Endothelial cell (in vitro differentiated cells): Measurements from ENCODE around the gene ARSG. TPM values are rescaled to one million over a fixed set of nuclear protein-coding genes. Genes with fewer than 3 reads are reported as not detected.

Experiments
- DNase-seq: peaks from one replicate; pipeline ENCODE4 v3.0.0; 2021; ENCODE audit warnings: low spot score
- H3K27ac Mint-ChIP-seq: one replicate; pipeline ENCODE4 v1.8.0; 2021; ENCODE audit warnings: mixed read lengths, inconsistent platforms; ENCODE audit not compliant: unreplicated experiment
- H3K27me3 Mint-ChIP-seq: one replicate; pipeline ENCODE4 v1.8.0; 2021; ENCODE audit warnings: mild to moderate bottlenecking, moderate library complexity, mixed read lengths, inconsistent platforms; ENCODE audit not compliant: unreplicated experiment
- H3K36me3 Mint-ChIP-seq: one replicate; pipeline ENCODE4 v1.8.0; 2021; ENCODE audit warnings: mild to moderate bottlenecking, low read depth, mixed read lengths, inconsistent platforms; ENCODE audit not compliant: unreplicated experiment
- H3K4me1 Mint-ChIP-seq: one replicate; pipeline ENCODE4 v1.8.0; 2021; ENCODE audit warnings: mild to moderate bottlenecking, mixed read lengths, inconsistent platforms; ENCODE audit not compliant: unreplicated experiment
- H3K4me3 Mint-ChIP-seq: one replicate; pipeline ENCODE4 v1.8.0; 2021; ENCODE audit warnings: mild to moderate bottlenecking, mixed read lengths, inconsistent platforms; ENCODE audit not compliant: unreplicated experiment
- H3K9me3 Mint-ChIP-seq: one replicate; pipeline ENCODE4 v1.8.0; 2021; ENCODE audit warnings: mixed read lengths, inconsistent platforms; ENCODE audit not compliant: unreplicated experiment
- total RNA-seq: library from RNA; stranded (reverse); fragmentation: NEBNext Ultra II Directional; extraction: Animal tissue kit (Norgen Biotek cat#: 25700); gene quantifications from one replicate; pipeline ENCODE4 v1.2.1, GENCODE V29; 2021; ENCODE audit not compliant: unreplicated experiment
- TF ChIP-seq, protein P1 (sequence below): fragments of 200-600 bp; sonication (generic); IDR thresholded peaks from one replicate; pipeline ENCODE4 v1.5.0; 2021; ENCODE audit warnings: antibody characterized with exemption; ENCODE audit not compliant: unreplicated experiment

ARSG gene
- total RNA-seq, 1 donor from 2014 or later = 9.8 TPM

DNA sequence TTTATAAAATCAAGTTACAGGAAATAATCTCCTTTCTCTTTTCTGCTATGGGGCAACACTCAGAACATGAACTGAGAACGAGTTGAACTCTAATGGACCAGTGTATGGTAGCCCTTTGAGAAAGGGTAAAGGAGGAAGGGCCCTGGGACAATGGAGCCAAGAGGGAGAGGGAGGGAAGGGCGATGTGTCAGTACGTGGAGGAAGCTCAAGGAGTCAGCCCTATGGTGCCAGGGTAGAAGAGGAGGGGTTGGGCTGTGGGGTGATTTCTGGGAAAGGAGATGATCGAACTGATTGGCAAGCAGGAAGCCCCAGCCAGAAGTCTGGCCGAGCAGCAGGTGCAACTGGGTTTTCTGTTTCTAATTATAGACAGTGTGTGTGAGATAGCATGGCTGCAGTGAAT, 170.3 kb downstream of the ARSG start:
- no peak overlapping the region for H3K4me3 Mint-ChIP-seq
- H3K9me3 Mint-ChIP-seq = no peaks in the 10 kb centered on the region
- no peak overlapping the region for H3K27ac Mint-ChIP-seq
- H3K36me3 Mint-ChIP-seq = no peaks in the 10 kb centered on the region
- peaks cover 4% of the 10 kb centered on the region for H3K27me3 Mint-ChIP-seq
- peaks cover 21% of the 10 kb centered on the region for H3K4me1 Mint-ChIP-seq
- no peak for DNase-seq
- TF ChIP-seq, protein P1, sequence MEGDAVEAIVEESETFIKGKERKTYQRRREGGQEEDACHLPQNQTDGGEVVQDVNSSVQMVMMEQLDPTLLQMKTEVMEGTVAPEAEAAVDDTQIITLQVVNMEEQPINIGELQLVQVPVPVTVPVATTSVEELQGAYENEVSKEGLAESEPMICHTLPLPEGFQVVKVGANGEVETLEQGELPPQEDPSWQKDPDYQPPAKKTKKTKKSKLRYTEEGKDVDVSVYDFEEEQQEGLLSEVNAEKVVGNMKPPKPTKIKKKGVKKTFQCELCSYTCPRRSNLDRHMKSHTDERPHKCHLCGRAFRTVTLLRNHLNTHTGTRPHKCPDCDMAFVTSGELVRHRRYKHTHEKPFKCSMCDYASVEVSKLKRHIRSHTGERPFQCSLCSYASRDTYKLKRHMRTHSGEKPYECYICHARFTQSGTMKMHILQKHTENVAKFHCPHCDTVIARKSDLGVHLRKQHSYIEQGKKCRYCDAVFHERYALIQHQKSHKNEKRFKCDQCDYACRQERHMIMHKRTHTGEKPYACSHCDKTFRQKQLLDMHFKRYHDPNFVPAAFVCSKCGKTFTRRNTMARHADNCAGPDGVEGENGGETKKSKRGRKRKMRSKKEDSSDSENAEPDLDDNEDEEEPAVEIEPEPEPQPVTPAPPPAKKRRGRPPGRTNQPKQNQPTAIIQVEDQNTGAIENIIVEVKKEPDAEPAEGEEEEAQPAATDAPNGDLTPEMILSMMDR = no peak

DNA sequence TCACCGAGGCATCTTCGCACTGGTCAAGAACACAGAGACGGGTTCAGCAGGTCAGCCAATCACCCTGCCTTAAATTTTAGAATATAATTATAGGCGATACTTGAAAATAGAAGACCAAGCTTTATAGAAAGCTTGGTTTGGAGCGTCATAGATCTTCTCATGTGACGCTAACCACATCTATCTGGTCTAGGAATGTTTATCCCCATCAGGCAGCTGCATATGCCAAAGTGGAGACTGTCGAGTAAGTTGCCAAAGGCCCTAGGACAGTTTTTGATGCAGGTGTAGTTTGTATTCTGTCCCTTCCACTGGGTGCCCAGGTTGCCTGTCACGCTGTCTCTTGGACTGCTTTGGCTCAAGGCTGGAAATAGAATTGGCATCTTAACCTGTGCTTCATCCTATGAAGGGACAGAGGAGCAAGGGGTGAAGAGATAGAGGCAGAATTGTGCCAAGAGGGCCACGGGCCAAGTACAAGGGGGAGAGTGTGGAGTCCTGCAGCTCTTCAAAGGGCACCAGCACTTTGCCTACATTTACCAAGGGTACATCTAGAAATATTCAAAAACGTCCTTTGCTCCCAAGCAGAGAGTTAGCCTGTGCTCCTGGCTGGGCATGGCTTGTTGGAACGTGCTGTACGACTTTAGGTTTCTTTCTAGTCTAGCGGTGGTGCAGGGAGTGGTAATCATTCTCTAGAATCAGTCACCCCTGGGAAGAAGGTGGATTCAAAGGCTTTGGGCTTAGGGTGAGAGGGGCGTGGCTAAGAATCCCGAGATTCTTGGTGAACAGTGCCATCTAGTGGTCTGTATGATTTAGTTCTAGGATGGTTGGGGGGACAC, 171.3 kb downstream of the ARSG start:
- Mint-ChIP-seq H3K27ac (no peak overlapping the region), H3K4me1 (peaks cover 17% of the 10 kb centered on the region), H3K27me3 (peaks cover 2% of the 10 kb centered on the region), H3K36me3 (no peaks in the 10 kb centered on the region), H3K4me3 (no peak overlapping the region), H3K9me3 (no peaks in the 10 kb centered on the region)
- TF ChIP-seq, protein P1 = peak; percentile 85
- peak; percentile 66 for DNase-seq

DNA sequence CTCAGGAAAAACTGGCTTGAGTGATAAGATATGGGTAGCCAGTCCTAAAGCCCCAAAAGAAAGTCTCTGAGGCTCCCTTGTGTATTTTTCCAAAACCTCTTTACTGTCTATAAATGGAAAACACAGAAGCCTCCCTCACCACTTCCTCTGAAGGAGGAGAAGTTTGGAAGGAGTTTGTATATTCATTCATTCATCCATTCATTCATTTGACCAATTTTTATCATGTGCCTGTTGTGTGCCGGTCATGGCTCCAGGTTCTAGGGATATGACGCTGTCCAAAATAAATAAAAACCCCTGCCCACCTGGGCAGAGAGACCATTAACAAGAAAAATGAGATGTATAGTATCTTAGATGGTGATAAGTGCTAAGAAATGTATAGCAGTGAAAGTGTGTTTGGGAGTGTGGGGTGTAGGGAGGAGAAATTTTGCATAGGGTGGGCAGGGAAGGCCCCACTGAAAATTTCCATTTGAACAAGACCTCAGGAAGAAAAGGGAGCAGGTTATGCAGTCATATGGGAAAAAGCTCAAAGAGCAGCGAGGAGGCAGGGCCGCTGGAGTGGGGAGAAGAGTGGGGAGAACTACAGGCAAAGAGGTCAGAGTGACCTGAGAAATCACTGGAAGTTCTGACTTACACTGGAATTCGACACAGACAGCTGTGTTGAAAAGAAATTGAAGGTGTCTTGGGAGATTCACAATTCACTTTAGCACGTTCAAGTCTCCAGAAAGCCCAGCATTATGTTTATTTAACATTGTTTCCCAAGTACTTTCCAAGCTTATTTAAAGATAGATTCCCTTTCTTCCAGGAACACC, 172.1 kb downstream of the ARSG start:
- peaks cover under 1% of the 10 kb centered on the region for H3K27me3 Mint-ChIP-seq
- no peaks in the 10 kb centered on the region for H3K9me3 Mint-ChIP-seq
- no peak for DNase-seq
- H3K36me3 Mint-ChIP-seq = no peaks in the 10 kb centered on the region
- TF ChIP-seq, protein P1 = no peak
- H3K4me3 Mint-ChIP-seq = no peak overlapping the region
- peaks cover 17% of the 10 kb centered on the region for H3K4me1 Mint-ChIP-seq
- no peak overlapping the region for H3K27ac Mint-ChIP-seq

DNA sequence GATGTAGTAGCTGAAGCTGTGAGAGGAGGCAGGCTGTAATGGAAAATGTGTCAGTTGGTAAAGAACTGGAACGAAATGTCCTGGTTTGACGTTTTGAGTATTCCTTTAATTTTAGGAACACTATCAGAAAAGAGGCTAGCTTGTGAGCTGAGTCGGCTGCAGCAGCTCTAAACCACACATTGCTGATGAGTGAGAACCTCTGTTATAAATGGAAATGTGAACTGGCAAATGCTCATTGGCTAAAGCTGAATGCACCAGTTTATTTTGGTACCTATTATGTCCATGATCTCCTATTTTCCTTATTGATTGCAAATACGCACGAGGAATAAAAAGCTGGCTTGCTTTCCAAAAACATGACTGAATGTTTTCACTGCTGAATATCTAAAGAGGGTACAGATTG, 177.0 kb downstream of the ARSG start:
- no peaks in the 10 kb centered on the region for H3K36me3 Mint-ChIP-seq
- no peaks in the 10 kb centered on the region for H3K27me3 Mint-ChIP-seq
- no peaks in the 10 kb centered on the region for H3K4me1 Mint-ChIP-seq
- peak overlapping the region; percentile 39 for H3K27ac Mint-ChIP-seq
- H3K4me3 Mint-ChIP-seq = no peak overlapping the region
- TF ChIP-seq, protein P1 = no peak
- H3K9me3 Mint-ChIP-seq = no peaks in the 10 kb centered on the region
- DNase-seq = no peak

DNA sequence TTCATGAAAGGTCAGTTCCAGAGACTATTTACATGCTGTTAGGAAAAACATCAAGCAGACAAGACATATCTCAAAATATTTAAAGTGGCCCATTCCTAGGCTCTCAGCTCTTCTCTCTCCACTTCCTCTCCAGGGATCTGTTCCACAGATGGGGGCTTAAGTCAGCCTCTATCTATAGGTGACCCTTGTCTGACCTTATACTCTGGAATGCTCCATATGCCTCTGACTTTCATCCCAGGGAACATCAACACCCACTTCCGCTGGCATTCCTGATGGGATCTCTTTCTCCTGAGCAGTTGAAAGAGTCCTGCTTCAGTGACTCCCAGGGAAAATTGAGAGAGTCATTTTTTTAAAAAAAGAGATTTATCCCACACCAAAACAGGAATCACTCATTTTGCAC, 177.5 kb downstream of the ARSG start:
- Mint-ChIP-seq H3K27me3 (no peaks in the 10 kb centered on the region), H3K4me3 (no peak overlapping the region), H3K27ac (no peak overlapping the region), H3K36me3 (no peaks in the 10 kb centered on the region), H3K9me3 (no peaks in the 10 kb centered on the region), H3K4me1 (no peaks in the 10 kb centered on the region)
- TF ChIP-seq, protein P1 = no peak
- no peak for DNase-seq
